Sigmoid colon (tissue), 4 donors: ENCODE data around the gene CPA5.

Source experiments
- CTCF ChIP-seq, 4 experiments: fragments of 450-650 bp in 3 of 4; fragments of 200-600 bp in 1 of 4; IDR thresholded peaks; one replicate each; pipeline ENCODE4 v1.5.1; 2016 to 2019; ENCODE audit warnings: antibody characterized with exemption in 4 of 4, mild to moderate bottlenecking in 3 of 4, moderate library complexity in 2 of 4
- EP300 ChIP-seq, 4 donors: sonication (generic); formaldehyde crosslinking; IDR thresholded peaks; one replicate each; pipeline ENCODE4 v1.6.1; 2017; ENCODE audit warnings: antibody characterized with exemption in 4 of 4
- POLR2A ChIP-seq, 2 donors: fragments of 450-650 bp; IDR thresholded peaks; one replicate each; pipeline ENCODE4 v1.6.1; 2016; ENCODE audit warnings: antibody characterized with exemption in 2 of 2, mild to moderate bottlenecking in 2 of 2, moderate library complexity in 2 of 2

GRCh38 chr7:130374507-130374906, 29.9 kb downstream of the CPA5 start:
- TF ChIP-seq CTCF (IDR thresholded peaks at IDR 0.05) (no peak), POLR2A (IDR thresholded peaks at IDR 0.05) (no peak), EP300 (IDR thresholded peaks at IDR 0.05) (no peak)
